ENCODE data around the gene TREML2. TPM values are rescaled to one million over a fixed set of nuclear protein-coding genes. Genes with fewer than 3 reads are reported as not detected.

TREML2 gene
- polyA plus RNA-seq, 1 donor from 2014 or later = not detected

DNA sequence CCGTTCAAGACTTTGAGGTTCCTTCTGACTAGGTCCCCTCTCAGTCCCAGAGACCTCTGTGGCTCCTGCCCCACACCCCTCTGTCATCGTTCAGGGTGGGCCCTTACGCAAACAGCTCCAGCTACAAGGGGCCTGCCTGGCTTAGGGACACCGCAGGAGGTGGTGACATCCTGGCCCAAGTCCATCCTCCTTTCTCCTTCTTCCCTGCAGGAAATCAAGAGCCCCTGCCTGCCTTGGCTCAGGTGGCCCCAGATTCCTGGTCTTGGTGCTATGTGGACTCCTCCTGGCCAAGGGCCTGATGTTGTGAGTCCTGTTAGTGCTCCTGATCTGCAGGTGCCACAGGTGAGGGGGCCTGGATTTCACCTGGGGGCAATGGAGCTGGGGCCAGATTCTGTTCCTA, 35.3 kb upstream of the TREML2 start:
- H3F3A ChIP-seq (ENCODE audit: insufficient read depth, low read length, poor library complexity, severe bottlenecking) = no peaks in the 10 kb centered on the region
- H3K27me3 ChIP-seq (ENCODE audit: insufficient read depth, low read depth, low read length) = peaks cover 22% of the 10 kb centered on the region
- H2AFZ ChIP-seq (ENCODE audit: low read depth, low read length) = no peak overlapping the region
- H3K27ac ChIP-seq (ENCODE audit: low read length) = no peak overlapping the region
- no peaks in the 10 kb centered on the region for H3K36me3 ChIP-seq (ENCODE audit: insufficient read depth, low read length)
- H4K20me1 ChIP-seq (ENCODE audit: insufficient read depth) = no peaks in the 10 kb centered on the region
- no peak for TF ChIP-seq RAD21 (conservative IDR thresholded peaks at IDR 0.05)
- no peak overlapping the region for H3K4me2 ChIP-seq (ENCODE audit: low read length)
- H3K79me2 ChIP-seq (replicated peaks; ENCODE audit: insufficient read depth, low read length) = no peaks in the 10 kb centered on the region
- H3K9ac ChIP-seq (ENCODE audit: low read length) = no peak overlapping the region
- no peak overlapping the region for H3K4me3 ChIP-seq (ENCODE audit: low read length)
- no peaks in the 10 kb centered on the region for H3K9me3 ChIP-seq (ENCODE audit: low read length)
- H3K9me2 ChIP-seq (ENCODE audit: insufficient read depth, low read length) = no peaks in the 10 kb centered on the region

DNA sequence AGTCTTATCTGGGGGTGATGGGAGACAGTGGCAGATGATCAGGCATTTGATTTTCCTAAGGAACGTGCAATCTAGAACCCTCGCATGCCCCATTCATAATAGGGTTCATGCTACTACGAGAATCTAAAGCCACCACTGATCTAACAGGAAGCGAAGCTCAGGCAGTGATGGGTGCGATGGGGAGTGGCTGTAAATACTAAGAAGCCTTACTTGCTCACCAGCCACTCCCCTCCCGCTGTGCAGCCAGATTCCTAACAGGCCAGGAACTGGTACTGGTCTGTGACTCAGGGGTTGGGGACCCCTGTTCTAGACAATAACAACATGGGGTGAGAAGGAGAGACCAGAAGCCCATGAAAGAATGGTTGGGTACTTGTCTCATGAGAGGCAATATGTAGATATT, 31.7 kb upstream of the TREML2 start:
- Histone ChIP-seq H3K27ac (ENCODE audit: low read length) (no peak overlapping the region), H2AFZ (ENCODE audit: low read depth, low read length) (no peak overlapping the region), H3K9me2 (ENCODE audit: insufficient read depth, low read length) (no peaks in the 10 kb centered on the region), H3K36me3 (ENCODE audit: insufficient read depth, low read length) (no peaks in the 10 kb centered on the region), H3K27me3 (ENCODE audit: insufficient read depth, low read depth, low read length) (no peaks in the 10 kb centered on the region), H3K79me2 (replicated peaks; ENCODE audit: insufficient read depth, low read length) (no peaks in the 10 kb centered on the region), H3K4me2 (ENCODE audit: low read length) (no peak overlapping the region), H3K9me3 (ENCODE audit: low read length) (no peaks in the 10 kb centered on the region), H3F3A (ENCODE audit: insufficient read depth, low read length, poor library complexity, severe bottlenecking) (no peaks in the 10 kb centered on the region), H3K9ac (ENCODE audit: low read length) (no peak overlapping the region), H3K4me3 (ENCODE audit: low read length) (no peak overlapping the region), H4K20me1 (ENCODE audit: insufficient read depth) (no peaks in the 10 kb centered on the region)
- TF ChIP-seq, protein P1, sequence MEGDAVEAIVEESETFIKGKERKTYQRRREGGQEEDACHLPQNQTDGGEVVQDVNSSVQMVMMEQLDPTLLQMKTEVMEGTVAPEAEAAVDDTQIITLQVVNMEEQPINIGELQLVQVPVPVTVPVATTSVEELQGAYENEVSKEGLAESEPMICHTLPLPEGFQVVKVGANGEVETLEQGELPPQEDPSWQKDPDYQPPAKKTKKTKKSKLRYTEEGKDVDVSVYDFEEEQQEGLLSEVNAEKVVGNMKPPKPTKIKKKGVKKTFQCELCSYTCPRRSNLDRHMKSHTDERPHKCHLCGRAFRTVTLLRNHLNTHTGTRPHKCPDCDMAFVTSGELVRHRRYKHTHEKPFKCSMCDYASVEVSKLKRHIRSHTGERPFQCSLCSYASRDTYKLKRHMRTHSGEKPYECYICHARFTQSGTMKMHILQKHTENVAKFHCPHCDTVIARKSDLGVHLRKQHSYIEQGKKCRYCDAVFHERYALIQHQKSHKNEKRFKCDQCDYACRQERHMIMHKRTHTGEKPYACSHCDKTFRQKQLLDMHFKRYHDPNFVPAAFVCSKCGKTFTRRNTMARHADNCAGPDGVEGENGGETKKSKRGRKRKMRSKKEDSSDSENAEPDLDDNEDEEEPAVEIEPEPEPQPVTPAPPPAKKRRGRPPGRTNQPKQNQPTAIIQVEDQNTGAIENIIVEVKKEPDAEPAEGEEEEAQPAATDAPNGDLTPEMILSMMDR (IDR thresholded peaks at IDR 0.05; ENCODE audit: poor library complexity, severe bottlenecking) = no peak
- TF ChIP-seq EZH2 (IDR thresholded peaks at IDR 0.05; ENCODE audit: borderline replicate concordance, insufficient read depth, low read length, poor library complexity, severe bottlenecking) (no peak), REST (IDR thresholded peaks at IDR 0.05; ENCODE audit: borderline replicate concordance) (no peak), POLR2AphosphoS5 (IDR thresholded peaks at IDR 0.05) (no peak), EP300 (conservative IDR thresholded peaks at IDR 0.05; ENCODE audit: poor library complexity, severe bottlenecking) (no peak), TAF1 (IDR thresholded peaks at IDR 0.05; ENCODE audit: low read depth) (no peak), RAD21 (conservative IDR thresholded peaks at IDR 0.05) (no peak)

DNA sequence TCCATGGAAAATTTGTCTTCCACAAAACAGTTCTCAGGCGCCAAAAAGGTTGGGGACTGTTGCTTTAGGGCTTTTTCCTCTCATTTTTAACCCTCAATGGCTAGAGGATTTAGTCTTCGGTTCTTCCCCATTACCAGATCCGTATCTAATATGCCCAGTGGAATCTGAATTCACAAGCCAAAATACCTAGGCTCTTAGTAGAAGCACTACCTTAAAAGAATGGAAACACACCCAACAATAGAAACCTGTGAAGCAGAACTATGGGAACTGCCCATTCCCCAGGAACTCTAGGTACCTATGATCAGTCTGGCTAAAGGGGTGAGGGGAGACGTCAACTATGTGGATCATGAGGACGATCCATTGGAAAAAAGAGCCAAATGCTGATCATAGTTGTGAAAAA, 30.3 kb upstream of the TREML2 start:
- H3K9me2 ChIP-seq (ENCODE audit: insufficient read depth, low read length) = no peaks in the 10 kb centered on the region
- no peak overlapping the region for H2AFZ ChIP-seq (ENCODE audit: low read depth, low read length)
- no peaks in the 10 kb centered on the region for H4K20me1 ChIP-seq (ENCODE audit: insufficient read depth)
- H3K27ac ChIP-seq (ENCODE audit: low read length) = no peak overlapping the region
- no peaks in the 10 kb centered on the region for H3K27me3 ChIP-seq (ENCODE audit: insufficient read depth, low read depth, low read length)
- H3F3A ChIP-seq (ENCODE audit: insufficient read depth, low read length, poor library complexity, severe bottlenecking) = no peaks in the 10 kb centered on the region
- no peak overlapping the region for H3K4me2 ChIP-seq (ENCODE audit: low read length)
- no peaks in the 10 kb centered on the region for H3K79me2 ChIP-seq (replicated peaks; ENCODE audit: insufficient read depth, low read length)
- no peak overlapping the region for H3K4me3 ChIP-seq (ENCODE audit: low read length)
- no peaks in the 10 kb centered on the region for H3K36me3 ChIP-seq (ENCODE audit: insufficient read depth, low read length)
- TF ChIP-seq, protein P1 (IDR thresholded peaks at IDR 0.05; ENCODE audit: poor library complexity, severe bottlenecking) = no peak
- TF ChIP-seq MXI1 (conservative IDR thresholded peaks at IDR 0.05; ENCODE audit: poor library complexity, severe bottlenecking) (no peak), SMC3 (conservative IDR thresholded peaks at IDR 0.05; ENCODE audit: poor library complexity) (no peak), REST (IDR thresholded peaks at IDR 0.05; ENCODE audit: borderline replicate concordance) (no peak), RAD21 (conservative IDR thresholded peaks at IDR 0.05) (no peak), POLR2AphosphoS5 (IDR thresholded peaks at IDR 0.05) (no peak), EZH2 (IDR thresholded peaks at IDR 0.05; ENCODE audit: borderline replicate concordance, insufficient read depth, low read length, poor library complexity, severe bottlenecking) (no peak), TAF1 (IDR thresholded peaks at IDR 0.05; ENCODE audit: low read depth) (no peak), EP300 (conservative IDR thresholded peaks at IDR 0.05; ENCODE audit: poor library complexity, severe bottlenecking) (no peak)
- H3K9me3 ChIP-seq (ENCODE audit: low read length) = no peaks in the 10 kb centered on the region
- H3K9ac ChIP-seq (ENCODE audit: low read length) = no peak overlapping the region
